HG02943 (cell line): Measurements from ENCODE around the gene APBB2.

ENCODE experiments used
- ATAC-seq: cut with Tn5 transposase; IDR thresholded peaks from one replicate; pipeline ENCODE4 v1.9.1; 2021; ENCODE audit warnings: mild to moderate bottlenecking, low read depth, moderate library complexity; ENCODE audit not compliant: unreplicated experiment

The APBB2 gene

GRCh38 chr4:41142376-41143310 is 71.7 kb downstream of the APBB2 start:
- no peak for ATAC-seq

- no peak for ATAC-seq
Observed at GRCh38 chr4:41141900-41142299, 72.4 kb downstream of the APBB2 start.

- ATAC-seq: no peak
Observed at GRCh38 chr4:41140410-41140809, 73.9 kb downstream of the APBB2 start.

- no peak for ATAC-seq
Observed at GRCh38 chr4:41137879-41138278, 76.5 kb downstream of the APBB2 start.

- no peak for ATAC-seq
Observed at GRCh38 chr4:41136456-41136855, 77.9 kb downstream of the APBB2 start.

- ATAC-seq: no peak
Observed at GRCh38 chr4:41135801-41136200, 78.5 kb downstream of the APBB2 start.

GRCh38 chr4:41134581-41134980 is 79.8 kb downstream of the APBB2 start:
- no peak for ATAC-seq

GRCh38 chr4:41133454-41134018 is 80.8 kb downstream of the APBB2 start:
- no peak for ATAC-seq

GRCh38 chr4:41132055-41132683 is 82.2 kb downstream of the APBB2 start:
- no peak for ATAC-seq

GRCh38 chr4:41129936-41130440 is 84.4 kb downstream of the APBB2 start:
- no peak for ATAC-seq

GRCh38 chr4:41129128-41129754 is 85.1 kb downstream of the APBB2 start:
- ATAC-seq: no peak

GRCh38 chr4:41125558-41126311 is 88.6 kb downstream of the APBB2 start:
- ATAC-seq: no peak

GRCh38 chr4:41124916-41125548 is 89.3 kb downstream of the APBB2 start:
- no peak for ATAC-seq

GRCh38 chr4:41122775-41123174 is 91.6 kb downstream of the APBB2 start:
- ATAC-seq: no peak

- ATAC-seq: no peak
Observed at GRCh38 chr4:41122309-41122708, 92.0 kb downstream of the APBB2 start.

GRCh38 chr4:41121906-41122305 is 92.4 kb downstream of the APBB2 start:
- no peak for ATAC-seq

- ATAC-seq: no peak
Observed at GRCh38 chr4:41120297-41121217, 93.8 kb downstream of the APBB2 start.

GRCh38 chr4:41119867-41120295 is 94.5 kb downstream of the APBB2 start:
- no peak for ATAC-seq

- ATAC-seq: no peak
Observed at GRCh38 chr4:41111791-41112190, 102.6 kb downstream of the APBB2 start.
